Measurements from ENCODE around the gene PCNX1. TPM values are rescaled to one million over a fixed set of nuclear protein-coding genes. Genes with fewer than 3 reads are reported as not detected.

Gene PCNX1
- total and polyA plus RNA-seq, 5 donors, result 7.0 to 48.0 (median 36.5) TPM

- H3K27me3 ChIP-seq (ENCODE audit: control insufficient read depth, insufficient read depth), result no peaks in the 10 kb centered on the region
- intact Hi-C loops (cut with DNase I), result no loop called here
- 92% methylated on average over 3 of the region's 3 CpGs for WGBS
Observed at GRCh38 chr14:71022012-71022869, 115.0 kb downstream of the PCNX1 start.

GRCh38 chr14:71022939-71023338 lies 115.7 kb downstream of the PCNX1 start:
- H3K9me3 ChIP-seq (ENCODE audit: control insufficient read depth, low read length), result no peaks in the 10 kb centered on the region
- DNase-seq (no peak), ATAC-seq (no peak)
- no peak overlapping the region for H3K27ac ChIP-seq (ENCODE audit: low read length)
- no peaks in the 10 kb centered on the region for H3K27me3 ChIP-seq (ENCODE audit: control insufficient read depth, insufficient read depth)
- H3K4me1 ChIP-seq (ENCODE audit: control insufficient read depth, insufficient read depth, low read length), result no peaks in the 10 kb centered on the region
- no peak overlapping the region for H3K4me3 ChIP-seq (ENCODE audit: low read length)
- intact Hi-C loops (cut with DNase I), result no loop called here

More at GRCh38 chr14:71022012-71022869, 115.0 kb downstream of the PCNX1 start:
- Histone ChIP-seq H3K4me1 (ENCODE audit: control insufficient read depth, insufficient read depth, low read length) (no peaks in the 10 kb centered on the region), H3K4me3 (ENCODE audit: low read length) (no peak overlapping the region), H3K9me3 (ENCODE audit: control insufficient read depth, low read length) (no peaks in the 10 kb centered on the region), H3K27ac (ENCODE audit: low read length) (no peak overlapping the region)
- no peak for DNase-seq
- no peak for ATAC-seq

GRCh38 chr14:71029236-71029781 lies 122.0 kb downstream of the PCNX1 start:
- Histone ChIP-seq H3K4me1 (ENCODE audit: control insufficient read depth, insufficient read depth, low read length) (no peaks in the 10 kb centered on the region), H3K4me3 (ENCODE audit: low read length) (no peak overlapping the region), H3K27ac (ENCODE audit: low read length) (no peak overlapping the region), H3K9me3 (ENCODE audit: control insufficient read depth, low read length) (no peaks in the 10 kb centered on the region), H3K27me3 (ENCODE audit: control insufficient read depth, insufficient read depth) (no peaks in the 10 kb centered on the region)
- no peak for ATAC-seq
- no peak for DNase-seq
- intact Hi-C loops (cut with DNase I), result no loop called here
- WGBS, result 96% methylated on average over 2 of the region's 2 CpGs

- ATAC-seq, result no peak
- no peaks in the 10 kb centered on the region for H3K27me3 ChIP-seq (ENCODE audit: control insufficient read depth, insufficient read depth)
- WGBS, result 93% methylated on average over 1 of the region's 1 CpG
- DNase-seq, result no peak
- H3K27ac ChIP-seq (ENCODE audit: low read length), result no peak overlapping the region
- no peak overlapping the region for H3K4me3 ChIP-seq (ENCODE audit: low read length)
- intact Hi-C loops (cut with DNase I), result no loop called here
- no peaks in the 10 kb centered on the region for H3K4me1 ChIP-seq (ENCODE audit: control insufficient read depth, insufficient read depth, low read length)
- no peaks in the 10 kb centered on the region for H3K9me3 ChIP-seq (ENCODE audit: control insufficient read depth, low read length)
Observed at GRCh38 chr14:71031000-71031399, 123.7 kb downstream of the PCNX1 start.

- 97% methylated on average over 4 of the region's 4 CpGs for WGBS
- intact Hi-C loops (cut with DNase I), result no loop called here
- ATAC-seq, result no peak
- Histone ChIP-seq H3K4me3 (ENCODE audit: low read length) (no peak overlapping the region), H3K4me1 (ENCODE audit: control insufficient read depth, insufficient read depth, low read length) (no peaks in the 10 kb centered on the region), H3K9me3 (ENCODE audit: control insufficient read depth, low read length) (no peaks in the 10 kb centered on the region), H3K27me3 (ENCODE audit: control insufficient read depth, insufficient read depth) (no peaks in the 10 kb centered on the region), H3K27ac (ENCODE audit: low read length) (no peak overlapping the region)
- no peak for DNase-seq
Observed at GRCh38 chr14:71036433-71036832, 129.2 kb downstream of the PCNX1 start.

GRCh38 chr14:71048393-71048792 lies 141.1 kb downstream of the PCNX1 start:
- intact Hi-C loops (cut with DNase I), result no loop called here
- no peak for DNase-seq
- Histone ChIP-seq H3K4me1 (ENCODE audit: control insufficient read depth, insufficient read depth, low read length) (no peaks in the 10 kb centered on the region), H3K9me3 (ENCODE audit: control insufficient read depth, low read length) (no peaks in the 10 kb centered on the region), H3K4me3 (ENCODE audit: low read length) (no peak overlapping the region), H3K27me3 (ENCODE audit: control insufficient read depth, insufficient read depth) (no peaks in the 10 kb centered on the region), H3K27ac (ENCODE audit: low read length) (no peak overlapping the region)
- ATAC-seq, result no peak

GRCh38 chr14:71049435-71050133 lies 142.3 kb downstream of the PCNX1 start:
- intact Hi-C loops (cut with DNase I), result no loop called here
- H3K27ac ChIP-seq (ENCODE audit: low read length), result no peak overlapping the region
- WGBS, result 80% methylated on average over 3 of the region's 3 CpGs
- no peaks in the 10 kb centered on the region for H3K27me3 ChIP-seq (ENCODE audit: control insufficient read depth, insufficient read depth)
- no peaks in the 10 kb centered on the region for H3K9me3 ChIP-seq (ENCODE audit: control insufficient read depth, low read length)
- H3K4me1 ChIP-seq (ENCODE audit: control insufficient read depth, insufficient read depth, low read length), result no peaks in the 10 kb centered on the region
- H3K4me3 ChIP-seq (ENCODE audit: low read length), result no peak overlapping the region
- ATAC-seq (no peak), DNase-seq (no peak)

- no peak for ATAC-seq
- H3K4me1 ChIP-seq (ENCODE audit: control insufficient read depth, insufficient read depth, low read length), result no peaks in the 10 kb centered on the region
- H3K27ac ChIP-seq (ENCODE audit: low read length), result no peak overlapping the region
- no peaks in the 10 kb centered on the region for H3K9me3 ChIP-seq (ENCODE audit: control insufficient read depth, low read length)
- intact Hi-C loops (cut with DNase I), result no loop called here
- no peak overlapping the region for H3K4me3 ChIP-seq (ENCODE audit: low read length)
- 97% methylated on average over 2 of the region's 2 CpGs for WGBS
- no peaks in the 10 kb centered on the region for H3K27me3 ChIP-seq (ENCODE audit: control insufficient read depth, insufficient read depth)
- no peak for DNase-seq
Observed at GRCh38 chr14:71050227-71050823, 143.1 kb downstream of the PCNX1 start.

- intact Hi-C loops (cut with DNase I), result no loop called here
- 93% methylated on average over 3 of the region's 3 CpGs for WGBS
- no peak for ATAC-seq
- Histone ChIP-seq H3K9me3 (ENCODE audit: control insufficient read depth, low read length) (no peaks in the 10 kb centered on the region), H3K4me1 (ENCODE audit: control insufficient read depth, insufficient read depth, low read length) (no peaks in the 10 kb centered on the region), H3K27ac (ENCODE audit: low read length) (no peak overlapping the region), H3K4me3 (ENCODE audit: low read length) (no peak overlapping the region), H3K27me3 (ENCODE audit: control insufficient read depth, insufficient read depth) (no peaks in the 10 kb centered on the region)
- DNase-seq, result no peak
Observed at GRCh38 chr14:71054706-71055105, 147.4 kb downstream of the PCNX1 start.

- DNase-seq (no peak), ATAC-seq (no peak)
- no peak overlapping the region for H3K4me3 ChIP-seq (ENCODE audit: low read length)
- H3K27ac ChIP-seq (ENCODE audit: low read length), result no peak overlapping the region
- no peaks in the 10 kb centered on the region for H3K4me1 ChIP-seq (ENCODE audit: control insufficient read depth, insufficient read depth, low read length)
- intact Hi-C loops (cut with DNase I), result no loop called here
- H3K27me3 ChIP-seq (ENCODE audit: control insufficient read depth, insufficient read depth), result no peaks in the 10 kb centered on the region
- 96% methylated on average over 1 of the region's 1 CpG for WGBS
- H3K9me3 ChIP-seq (ENCODE audit: control insufficient read depth, low read length), result no peaks in the 10 kb centered on the region
Observed at GRCh38 chr14:71056168-71056567, 148.9 kb downstream of the PCNX1 start.

GRCh38 chr14:71060274-71060673 lies 153.0 kb downstream of the PCNX1 start:
- 77% methylated on average over 2 of the region's 2 CpGs for WGBS
- no peak for DNase-seq
- no peak overlapping the region for H3K27ac ChIP-seq (ENCODE audit: low read length)

More at GRCh38 chr14:71060274-71060673, 153.0 kb downstream of the PCNX1 start:
- no peak for ATAC-seq
- no peak overlapping the region for H3K4me3 ChIP-seq (ENCODE audit: low read length)
- H3K4me1 ChIP-seq (ENCODE audit: control insufficient read depth, insufficient read depth, low read length), result no peaks in the 10 kb centered on the region
- no peaks in the 10 kb centered on the region for H3K9me3 ChIP-seq (ENCODE audit: control insufficient read depth, low read length)
- no peaks in the 10 kb centered on the region for H3K27me3 ChIP-seq (ENCODE audit: control insufficient read depth, insufficient read depth)
- intact Hi-C loops (cut with DNase I), result no loop called here

Measured in right cardiac atrium (tissue), 5 donors.